HCEC 1CT (cell line): ENCODE measurements around the gene CXorf38.
A peak's percentile ranks its signal among the peaks of the same experiment; 100 is the strongest.

Experiments used
- DNase-seq: peaks from one replicate; pipeline ENCODE4 v3.0.0-alpha.2; 2017

The CXorf38 gene

GRCh38 chrX:40647307-40648197, at the start of gene CXorf38:
TSS of gene CXorf38 (minus strand) at chrX:40647561. CDS start at chrX:40647520, 41 bp downstream.
- peak; percentile 73 for DNase-seq

- DNase-seq = peak; percentile 28
Observed at GRCh38 chrX:40694802-40695201, 47.4 kb upstream of the CXorf38 start.

- DNase-seq = no peak
Observed at GRCh38 chrX:40688929-40689328, 41.6 kb upstream of the CXorf38 start.

- DNase-seq = no peak
Observed at GRCh38 chrX:40687169-40687568, 39.8 kb upstream of the CXorf38 start.

- no peak for DNase-seq
Observed at GRCh38 chrX:40685362-40685918, 38.1 kb upstream of the CXorf38 start.

- no peak for DNase-seq
Observed at GRCh38 chrX:40684092-40684491, 36.7 kb upstream of the CXorf38 start.

- DNase-seq = no peak
Observed at GRCh38 chrX:40683245-40683644, 35.9 kb upstream of the CXorf38 start.

GRCh38 chrX:40671126-40671525, 23.8 kb upstream of the CXorf38 start:
- DNase-seq = no peak

GRCh38 chrX:40663880-40664630, 16.7 kb upstream of the CXorf38 start:
- DNase-seq = peak; percentile 5

GRCh38 chrX:40663078-40663740, 15.8 kb upstream of the CXorf38 start:
- DNase-seq = no peak

- DNase-seq = no peak
Observed at GRCh38 chrX:40661489-40661888, 14.1 kb upstream of the CXorf38 start.

GRCh38 chrX:40660381-40660780, 13.0 kb upstream of the CXorf38 start:
- no peak for DNase-seq

- DNase-seq = no peak
Observed at GRCh38 chrX:40653535-40653934, 6.2 kb upstream of the CXorf38 start.

- DNase-seq = no peak
Observed at GRCh38 chrX:40652664-40653063, 5.3 kb upstream of the CXorf38 start.

GRCh38 chrX:40651620-40652223, 4.4 kb upstream of the CXorf38 start:
- DNase-seq = peak; percentile 16

GRCh38 chrX:40646489-40647306, 663 bp downstream of the CXorf38 start:
- peak; percentile 39 for DNase-seq

GRCh38 chrX:40644821-40645358, 2.5 kb downstream of the CXorf38 start:
- peak; percentile 56 for DNase-seq

- peak; percentile 9 for DNase-seq
Observed at GRCh38 chrX:40644176-40644575, 3.2 kb downstream of the CXorf38 start.

- no peak for DNase-seq
Observed at GRCh38 chrX:40637687-40638086, 9.7 kb downstream of the CXorf38 start.

GRCh38 chrX:40632199-40632598, 15.2 kb downstream of the CXorf38 start:
- no peak for DNase-seq

- DNase-seq = no peak
Observed at GRCh38 chrX:40628506-40628905, 18.9 kb downstream of the CXorf38 start.
